GM19372 (cell line): ENCODE results near the gene TLR10.
A peak's percentile ranks its signal among the peaks of the same experiment; 100 is the strongest.
"Not testable (repeated sequence)": the region's sequence is repeated elsewhere in the genome, so short reads cannot be mapped to it uniquely, and the experiment has no call there.

Experiments used
- ATAC-seq: cut with Tn5 transposase; IDR thresholded peaks from one replicate; pipeline ENCODE4 v1.9.1; 2021; ENCODE audit warnings: mild to moderate bottlenecking, low read depth, moderate library complexity; ENCODE audit not compliant: unreplicated experiment

TLR10 gene

DNA sequence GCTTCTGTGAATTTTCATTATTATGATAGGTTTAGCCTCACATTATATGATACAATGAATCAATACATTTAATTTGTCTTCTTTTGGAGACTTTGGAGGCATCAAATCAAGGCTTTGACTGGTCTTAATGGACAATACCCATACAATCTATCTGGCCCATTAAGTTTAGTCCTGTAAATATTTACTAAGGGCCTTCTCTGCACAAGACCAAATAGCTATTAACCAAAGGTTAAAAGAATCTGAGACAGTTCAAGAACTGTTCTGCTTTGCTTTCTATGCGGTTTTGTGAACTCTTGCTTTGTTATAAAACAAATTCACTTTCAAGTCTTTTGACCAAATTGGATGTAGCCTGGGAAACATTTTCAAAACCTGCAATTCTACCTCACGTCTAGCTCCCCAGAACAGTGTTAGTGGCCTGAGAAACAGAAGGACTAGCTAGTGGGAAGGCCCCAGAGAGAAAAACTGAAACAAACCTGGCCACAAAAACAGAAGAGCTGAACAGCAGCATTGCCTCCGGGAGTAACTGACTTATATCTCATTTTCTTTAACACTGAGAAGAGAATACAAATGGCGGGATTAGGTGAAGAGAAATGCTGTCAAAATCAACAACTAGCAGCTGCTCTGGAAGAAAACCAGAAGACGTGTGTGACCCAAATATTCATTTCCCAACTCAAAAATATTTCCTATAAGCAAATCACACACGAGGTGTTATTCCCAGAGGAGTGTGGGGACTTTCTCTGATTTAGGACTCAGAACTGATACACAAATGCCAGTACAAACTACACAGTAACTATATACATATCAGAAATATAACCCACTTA lies 21.3 kb upstream of the TLR10 start:
- peak; percentile 58 for ATAC-seq

DNA sequence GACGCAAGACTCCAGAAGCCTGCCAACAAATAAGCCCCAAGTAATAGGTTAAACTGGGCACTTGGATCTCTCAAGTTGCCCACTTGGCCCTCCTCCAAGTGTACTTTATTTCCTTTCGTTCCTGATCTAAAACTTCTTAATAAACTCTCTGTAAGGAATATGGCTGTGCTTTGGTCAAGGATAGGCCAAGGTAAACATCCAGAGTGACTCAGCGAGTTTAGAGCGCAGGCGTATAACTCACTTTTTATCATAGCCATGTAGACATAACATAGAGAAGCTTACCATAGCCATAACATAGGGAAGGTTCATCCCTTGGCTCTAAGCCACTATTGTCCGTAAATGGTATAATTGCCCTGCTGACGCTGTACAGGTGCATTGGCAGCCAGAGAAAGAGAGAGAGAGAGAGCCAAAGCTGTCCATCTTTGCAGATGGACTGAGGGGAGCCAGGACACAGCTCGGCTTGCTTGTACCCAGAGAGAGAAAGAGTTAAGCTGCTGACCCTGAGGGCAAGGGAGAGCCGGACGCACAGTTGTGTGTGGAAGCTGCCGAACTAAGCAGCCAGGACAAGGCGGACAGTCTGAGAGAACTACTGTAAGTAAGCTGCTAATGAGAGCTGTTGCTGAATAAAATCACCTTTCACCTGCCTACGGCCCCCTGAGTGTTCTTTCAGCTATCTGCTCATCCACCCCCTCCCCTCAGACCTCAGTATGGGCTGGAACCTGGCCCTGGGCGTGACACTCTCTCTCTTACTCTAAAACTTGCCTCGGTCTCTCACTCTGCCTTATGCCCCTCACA lies 20.0 kb upstream of the TLR10 start:
- ATAC-seq = no peak

DNA sequence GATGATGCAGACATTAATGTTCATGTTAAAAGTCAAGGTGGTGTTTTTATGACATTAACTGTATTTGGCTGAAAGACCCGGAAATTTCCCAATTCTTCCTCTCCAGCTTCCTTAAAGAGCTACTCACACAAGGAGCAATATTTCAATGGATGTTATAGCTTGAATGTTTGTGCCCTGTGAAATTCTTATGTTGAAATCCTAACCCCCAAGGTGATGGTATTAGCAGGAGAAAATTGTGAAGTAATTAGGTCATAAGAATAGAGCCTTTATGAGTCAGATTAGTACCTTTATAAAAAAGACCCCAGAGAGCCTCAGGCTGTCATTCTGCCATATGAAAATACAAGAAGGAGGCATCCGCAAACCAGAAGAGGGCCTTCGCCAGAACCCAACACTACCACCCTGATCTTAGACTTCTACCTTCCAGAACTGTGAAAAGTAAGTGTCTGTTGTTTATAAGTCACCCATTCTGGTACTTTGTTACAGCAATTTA lies 18.2 kb upstream of the TLR10 start:
- ATAC-seq = no peak

DNA sequence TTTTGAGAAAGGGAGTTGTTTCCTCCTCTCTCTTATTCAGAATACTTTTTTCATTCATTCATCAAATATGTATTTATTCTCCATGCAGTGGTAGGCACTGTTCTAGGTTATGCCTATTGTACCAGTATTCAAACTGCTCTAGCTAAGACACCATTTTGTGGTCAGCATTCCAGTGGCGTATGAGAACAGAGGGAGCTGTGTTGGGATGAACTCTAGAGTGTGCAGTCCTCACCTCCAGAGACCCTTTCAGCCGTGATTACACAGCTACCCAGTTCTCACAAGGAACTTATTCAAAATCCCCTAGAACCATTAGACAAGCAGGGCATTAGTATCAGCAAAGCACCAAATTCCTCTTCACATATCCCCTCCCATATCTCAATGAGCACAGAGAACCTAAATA lies 17.6 kb upstream of the TLR10 start:
- no peak for ATAC-seq

DNA sequence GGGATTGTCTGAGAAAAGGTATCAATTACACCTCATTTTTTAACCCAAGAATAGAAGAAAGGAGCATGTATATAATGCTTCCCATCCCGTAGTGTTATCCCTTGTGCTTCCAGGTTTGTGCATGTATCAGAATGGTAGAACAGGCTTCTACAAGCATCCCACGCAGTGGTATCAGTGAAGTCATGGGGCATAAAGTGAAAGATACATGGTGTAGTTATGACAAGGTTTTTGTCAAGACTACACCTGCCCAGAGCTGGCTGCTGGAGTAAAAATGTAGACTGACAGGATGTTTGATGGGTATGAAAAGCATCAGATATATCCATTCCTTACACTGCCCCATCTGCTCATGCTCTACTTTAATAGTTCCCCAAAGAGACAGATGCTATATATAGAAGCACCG lies 12.3 kb upstream of the TLR10 start:
- no peak for ATAC-seq

DNA sequence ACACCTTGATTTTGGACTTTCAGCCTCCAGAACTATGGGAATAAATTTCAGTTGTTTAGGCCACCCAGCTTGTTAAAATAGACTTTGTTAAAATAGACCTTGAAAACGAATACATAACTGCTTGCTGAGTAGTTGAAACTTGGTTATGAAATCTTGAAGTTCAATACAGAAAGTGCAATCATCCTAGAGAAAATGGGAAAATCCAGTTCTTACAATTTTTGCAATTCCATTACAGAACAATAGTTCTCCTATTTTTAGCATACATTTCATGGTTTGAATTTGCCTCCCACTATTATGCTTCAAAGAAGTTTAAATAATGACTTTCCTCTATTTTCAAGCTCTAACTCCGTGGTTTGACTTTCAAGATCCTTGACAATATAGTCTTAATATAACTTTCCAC lies 11.3 kb upstream of the TLR10 start:
- no peak for ATAC-seq

DNA sequence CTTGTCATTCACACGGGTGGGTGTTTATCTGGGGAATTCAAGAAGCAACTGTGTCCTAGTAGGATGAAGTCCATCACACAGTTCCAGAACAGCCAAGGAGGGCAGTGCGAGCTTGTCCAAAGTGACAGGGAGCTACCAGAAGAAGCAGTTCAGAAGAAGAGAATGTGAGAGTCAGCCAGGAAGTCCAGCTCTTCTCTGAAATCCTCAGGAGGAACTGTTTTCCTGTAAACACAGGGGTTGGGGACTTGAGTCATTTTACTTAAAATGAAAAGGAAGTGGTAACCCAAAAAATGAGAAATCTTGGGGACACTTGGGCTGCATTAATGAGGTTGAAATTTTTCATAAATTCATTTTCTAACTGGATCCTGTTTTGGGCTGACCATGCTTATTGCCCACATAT lies 8.2 kb upstream of the TLR10 start:
- no peak for ATAC-seq

DNA sequence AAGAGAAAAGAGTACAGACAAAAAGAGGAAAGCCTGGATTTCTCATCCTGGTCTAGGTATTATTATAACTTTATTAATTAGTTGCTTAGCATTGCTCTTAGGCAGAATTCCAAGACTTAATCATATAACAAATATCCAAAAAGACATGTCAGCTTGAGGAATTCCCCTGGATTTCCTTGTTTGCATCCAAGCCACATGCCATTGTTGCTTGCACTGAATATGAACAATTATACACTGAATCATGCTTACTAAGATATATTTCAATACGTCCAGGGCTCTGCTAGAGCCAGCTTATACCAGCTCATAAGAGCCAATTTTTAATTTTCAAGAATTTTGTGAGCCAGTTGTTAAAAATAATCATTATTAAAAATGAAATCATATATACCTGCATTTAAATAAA lies 5.5 kb upstream of the TLR10 start:
- no peak for ATAC-seq

DNA sequence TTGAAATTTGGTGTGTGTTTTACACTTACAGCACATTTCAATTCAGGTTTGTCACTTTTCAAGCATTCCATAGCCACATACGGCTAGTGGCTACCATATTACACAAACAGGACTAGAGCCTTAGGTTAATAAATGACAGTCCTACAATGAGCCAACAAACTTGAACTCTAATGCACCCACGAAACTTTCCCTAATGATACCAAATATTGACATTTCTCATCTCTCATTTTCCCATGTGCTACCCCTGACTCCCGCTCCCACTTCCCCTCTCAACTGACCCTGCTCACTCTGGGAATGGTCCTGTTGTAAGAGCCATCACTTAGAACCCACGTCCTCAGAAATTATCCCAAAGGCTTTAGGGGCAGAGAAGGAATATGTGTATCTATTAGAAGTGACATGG lies 4.9 kb upstream of the TLR10 start:
- no peak for ATAC-seq

DNA sequence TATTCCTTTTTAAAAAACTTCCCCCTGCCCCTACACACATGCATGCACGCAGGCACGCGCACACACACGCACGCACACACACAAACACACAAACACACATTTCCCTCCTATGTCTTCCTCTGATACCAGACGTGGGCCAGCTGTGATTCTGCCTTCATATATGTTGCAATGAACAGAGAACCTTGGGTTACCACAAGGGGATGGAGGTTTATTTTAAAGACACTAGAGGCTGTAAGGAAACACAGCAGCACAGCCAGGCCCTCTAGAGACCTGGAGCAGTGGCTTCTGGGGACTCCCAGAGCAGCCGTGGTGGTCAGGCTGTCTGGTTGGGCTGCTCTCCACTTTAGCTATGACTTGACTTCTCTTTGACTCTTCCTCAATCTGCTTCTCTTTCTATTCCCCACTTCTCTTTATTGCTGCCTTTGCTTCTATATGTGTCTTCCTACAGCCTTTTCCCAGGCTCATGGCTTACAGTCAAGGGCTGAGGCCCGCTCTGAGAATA lies 3.2 kb upstream of the TLR10 start:
- no peak for ATAC-seq

DNA sequence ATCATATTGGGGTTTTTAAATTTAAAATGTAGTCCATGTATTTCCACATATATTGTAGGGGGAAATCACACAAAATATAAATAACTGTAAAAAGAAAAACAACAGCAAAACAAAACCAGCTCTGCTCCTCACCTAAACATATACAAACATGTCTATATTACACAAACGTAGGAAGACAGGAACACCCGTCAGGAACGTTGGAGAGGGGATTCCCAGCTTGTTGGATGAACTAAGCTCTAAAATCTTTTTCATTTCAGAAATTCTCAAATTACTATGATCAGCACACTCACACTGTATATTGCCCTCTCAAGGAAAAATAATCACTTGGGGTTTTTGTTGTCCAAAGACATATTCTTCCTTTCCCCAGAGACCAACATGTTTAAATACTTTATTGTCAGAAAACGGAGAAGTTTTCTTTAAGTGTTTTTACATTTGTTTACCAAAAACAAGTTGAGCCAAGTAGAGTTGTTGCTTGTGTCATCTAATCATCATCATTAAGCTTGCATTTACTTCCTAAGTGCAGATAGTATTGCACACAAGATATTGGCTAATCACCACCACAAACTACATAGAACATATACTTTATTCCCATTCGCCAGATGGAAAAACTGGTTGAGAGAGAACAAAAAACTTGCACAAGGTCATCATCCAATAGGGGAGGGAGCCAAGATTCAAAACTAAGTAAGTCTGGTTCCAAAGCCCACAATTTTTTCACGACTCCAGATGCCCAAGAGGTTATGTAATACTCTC lies 2.4 kb upstream of the TLR10 start:
- ATAC-seq = no peak

DNA sequence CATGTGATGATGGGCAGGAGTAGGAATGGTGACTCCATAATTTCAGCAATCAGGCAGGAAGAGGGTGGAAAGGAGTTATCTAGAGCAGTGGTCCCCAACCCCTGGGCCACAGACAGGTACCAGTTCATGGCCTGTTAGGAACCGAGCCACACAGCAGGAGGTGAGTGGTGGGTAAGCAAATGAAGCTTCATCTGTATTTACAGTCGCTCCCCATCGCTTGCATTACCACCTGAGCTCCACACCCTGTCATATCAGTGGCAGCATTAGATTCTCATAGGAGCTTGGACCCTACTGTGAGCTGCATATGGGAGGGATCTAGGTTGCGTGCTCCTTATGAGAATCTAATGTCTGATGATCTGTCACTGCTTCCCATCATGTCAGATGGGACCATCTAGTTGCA lies 1.4 kb upstream of the TLR10 start:
- ATAC-seq = no peak

DNA sequence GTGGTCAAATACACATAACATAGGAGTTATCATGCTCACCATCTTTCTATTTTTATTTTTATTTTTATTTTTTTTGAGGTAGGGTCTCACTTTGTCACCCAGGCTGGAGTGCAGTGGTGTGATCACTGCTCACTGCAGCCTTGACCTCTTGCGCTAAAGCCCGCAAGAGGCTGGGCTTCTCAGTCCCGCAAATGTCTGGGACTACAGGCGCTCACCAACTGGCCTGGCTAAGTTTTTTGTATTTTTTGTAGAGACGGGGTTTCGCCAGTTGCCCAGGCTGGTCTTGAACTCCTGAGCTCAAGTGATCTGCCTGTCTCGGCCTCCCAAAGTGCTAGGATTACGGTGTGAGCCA lies 295 bp upstream of the TLR10 start:
- no peak for ATAC-seq

DNA sequence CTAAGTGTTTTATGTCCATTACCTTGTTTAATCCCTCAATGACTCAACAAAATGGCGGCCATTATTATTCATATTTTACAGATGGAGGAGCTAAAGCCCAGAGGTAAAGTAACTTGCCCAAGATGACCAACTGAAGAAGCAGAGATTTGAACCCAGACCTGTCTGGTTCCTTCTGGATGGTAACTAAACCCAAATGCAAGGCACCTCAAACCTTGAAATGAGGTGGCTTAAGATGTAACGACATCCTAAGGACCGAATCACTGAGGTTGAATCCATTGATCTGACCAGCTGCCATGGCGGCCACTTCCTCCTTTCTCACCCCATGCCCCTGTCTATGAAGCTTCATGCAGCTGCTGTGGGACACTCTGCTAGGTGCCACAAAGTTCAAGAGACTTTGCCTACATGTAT lies 932 bp downstream of the TLR10 start:
- ATAC-seq = no peak

DNA sequence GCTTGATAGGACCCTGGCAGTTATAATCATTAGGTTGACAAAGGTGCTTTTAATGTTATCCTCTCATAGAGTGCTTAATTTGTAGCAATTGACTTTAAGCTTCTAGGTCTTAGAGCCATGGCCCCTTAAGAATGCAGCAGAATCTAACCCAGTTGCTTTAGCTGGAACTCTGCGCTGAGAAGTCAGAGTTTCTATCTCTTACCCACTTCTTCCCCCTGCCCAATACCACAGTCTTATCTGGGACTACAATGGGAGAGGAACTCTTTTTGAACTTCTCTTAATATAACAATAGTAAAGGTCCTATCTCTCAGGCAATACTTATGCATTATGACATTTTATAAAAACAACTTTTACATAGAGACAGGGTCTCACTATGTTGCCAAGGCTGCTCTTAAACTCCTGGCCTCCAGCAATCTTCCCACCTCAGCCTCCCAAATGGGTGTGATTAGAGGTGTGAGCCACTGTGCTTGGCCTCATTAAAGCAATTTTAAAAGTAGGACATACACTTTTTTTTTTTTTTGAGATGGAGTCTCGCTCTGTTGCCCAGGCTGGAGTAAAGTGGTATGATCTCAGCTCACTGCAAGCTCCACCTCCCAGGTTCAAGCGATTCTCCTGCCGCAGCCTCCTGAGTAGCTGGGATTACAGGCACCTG lies 1.8 kb downstream of the TLR10 start:
- no peak for ATAC-seq

DNA sequence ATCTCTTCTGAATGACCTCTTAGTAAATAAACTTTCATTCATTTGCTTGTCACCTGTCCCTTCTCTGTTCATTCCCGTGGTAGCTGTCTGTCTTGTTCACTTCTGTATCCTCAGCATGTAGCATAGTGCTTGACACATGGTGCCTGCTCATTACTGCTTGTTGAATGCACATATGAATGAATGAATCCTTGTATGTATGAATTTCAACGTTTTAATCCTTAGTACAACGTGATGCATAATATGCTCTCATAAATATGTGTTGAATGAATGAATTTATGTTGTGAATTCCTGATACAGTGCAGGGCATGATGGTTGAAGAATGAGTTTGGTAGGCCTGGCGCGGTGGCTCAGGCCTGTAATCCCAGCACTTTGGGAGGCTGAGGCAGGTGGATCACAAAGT lies 3.0 kb downstream of the TLR10 start:
- ATAC-seq = no peak

DNA sequence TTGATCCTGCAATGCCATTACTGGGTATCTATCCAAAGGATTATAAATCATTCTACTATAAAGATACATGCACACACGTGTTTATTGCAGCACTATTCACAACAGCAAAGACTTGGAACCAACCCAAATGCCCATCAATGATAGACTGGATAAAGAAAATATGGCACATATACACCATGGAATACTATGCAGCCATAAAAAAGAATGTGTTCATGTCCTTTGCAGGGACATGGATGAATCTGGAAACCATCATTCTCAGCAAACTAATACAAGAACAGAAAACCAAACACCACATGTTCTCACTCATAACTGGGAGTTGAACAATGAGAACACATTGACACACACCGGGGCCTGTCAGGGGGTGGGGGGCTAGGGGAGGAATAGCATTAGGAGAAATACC lies 4.9 kb downstream of the TLR10 start:
- not testable (repeated sequence) for ATAC-seq

DNA sequence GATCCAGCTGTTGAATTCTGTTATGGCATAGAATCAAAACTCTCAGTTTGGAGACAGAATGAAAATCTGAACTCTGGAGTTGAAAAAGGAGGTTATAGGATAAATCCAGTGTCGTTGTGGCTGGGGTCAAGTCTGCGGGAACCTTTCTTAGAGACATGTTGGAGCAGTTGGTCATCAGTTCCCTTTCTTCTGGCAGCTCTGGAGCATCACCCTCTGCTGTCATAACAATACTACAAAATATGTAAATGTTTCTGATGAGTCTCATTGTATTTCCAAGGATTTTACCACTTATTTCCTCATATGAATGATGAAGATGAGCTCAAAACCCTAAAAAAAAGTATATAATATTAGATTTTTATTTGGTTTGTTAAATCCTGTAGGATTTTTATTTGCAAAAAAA lies 7.5 kb downstream of the TLR10 start:
- no peak for ATAC-seq

DNA sequence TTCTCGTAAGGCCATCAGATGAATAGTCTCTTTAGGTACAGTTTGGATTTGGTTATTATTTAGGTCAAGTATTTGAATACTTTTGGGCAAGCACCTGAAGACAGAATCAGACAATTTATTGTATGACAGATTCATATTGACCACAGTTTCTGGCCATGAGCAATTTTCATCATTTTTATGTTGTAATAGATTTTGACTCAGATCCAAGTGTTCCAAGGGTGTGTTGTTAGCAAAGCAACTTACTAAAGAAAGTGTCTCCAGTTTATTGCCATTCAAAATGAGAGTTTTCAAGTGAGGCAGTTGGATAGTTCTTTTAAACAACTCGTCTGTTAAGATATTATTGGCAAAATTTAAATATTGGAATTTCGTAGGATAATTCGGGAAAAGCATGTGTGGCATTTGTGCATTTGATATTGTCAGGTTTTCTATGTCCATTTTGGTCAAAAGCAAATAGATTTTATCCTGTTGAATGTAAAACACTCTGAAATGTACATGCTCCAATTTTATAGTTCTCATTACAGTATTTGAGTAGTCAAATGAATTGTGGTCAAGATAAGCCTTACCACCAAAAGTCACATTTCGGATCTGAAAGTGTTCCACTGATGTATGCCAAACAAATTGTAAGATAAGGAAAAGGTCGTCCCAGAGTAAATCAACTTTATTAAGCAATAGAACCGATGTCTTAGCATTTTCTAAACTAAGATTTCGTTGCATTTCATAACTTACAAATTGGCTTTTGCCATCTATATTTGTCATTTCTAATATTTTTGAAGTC lies 8.4 kb downstream of the TLR10 start:
- ATAC-seq = no peak

DNA sequence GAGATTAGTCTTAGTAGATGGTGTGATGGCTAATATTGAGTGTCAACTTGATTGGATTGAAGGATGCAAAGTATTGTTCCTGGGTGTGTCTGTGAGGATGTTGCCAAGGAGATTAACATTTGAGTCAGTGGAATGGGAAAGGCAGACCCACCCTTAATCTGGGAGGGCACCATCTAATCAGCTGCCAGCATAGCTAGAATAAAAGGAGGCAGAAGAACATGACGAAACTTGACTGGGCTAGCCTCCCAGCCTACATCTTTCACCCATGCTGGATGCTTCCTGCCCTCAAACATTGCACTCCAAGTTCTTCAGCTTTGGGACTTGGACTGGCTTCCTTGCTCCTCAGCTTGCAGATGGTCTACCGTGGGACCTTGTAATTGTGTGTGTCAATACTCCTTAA lies 12.5 kb downstream of the TLR10 start:
- not testable (repeated sequence) for ATAC-seq
